Raji (cell line): ENCODE measurements around the gene VENTX.

Experiments used
- POLR2A ChIP-seq: IDR thresholded peaks from 2 replicates; pipeline ENCODE4 v1.6.1; 2011; ENCODE audit warnings: low read depth, low read length, control low read depth; ENCODE audit not compliant: insufficient read depth

The VENTX gene

DNA sequence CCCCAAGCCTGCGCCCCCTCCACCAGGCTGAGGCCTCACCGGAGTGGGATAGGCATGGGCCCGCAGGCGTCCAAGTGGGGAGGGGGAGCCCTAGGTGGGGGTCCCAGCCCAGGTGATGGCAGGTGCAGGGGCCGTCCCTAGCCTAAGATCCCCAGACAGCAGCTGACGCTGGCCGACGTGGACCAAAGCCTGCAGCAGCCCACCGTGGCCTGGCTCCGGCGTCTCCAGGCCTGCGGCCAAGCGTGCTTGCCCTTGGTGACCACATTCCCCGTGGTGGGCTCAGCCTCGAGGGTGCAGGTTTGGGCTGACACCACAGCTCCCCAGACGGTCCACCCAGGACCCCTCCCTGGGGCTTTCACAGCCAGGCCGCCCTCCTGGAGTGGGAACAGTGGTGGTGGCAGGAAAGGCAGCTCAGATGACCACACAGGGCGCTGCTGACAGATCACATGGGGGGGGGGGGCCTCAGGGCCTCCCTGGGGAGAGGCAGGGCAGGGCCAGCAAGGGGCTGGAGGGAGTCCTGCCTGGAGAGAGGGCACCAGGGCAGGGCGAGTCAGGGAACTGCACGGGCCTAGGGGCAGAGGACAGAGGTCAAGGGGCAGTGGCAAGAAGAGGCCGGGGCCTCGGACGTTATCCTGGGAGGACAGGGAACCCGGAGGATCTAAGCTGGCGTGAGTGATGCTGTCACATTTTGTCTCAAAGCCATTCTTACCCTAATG lies 39.8 kb downstream of the VENTX start:
- TF ChIP-seq POLR2A, result no peak

DNA sequence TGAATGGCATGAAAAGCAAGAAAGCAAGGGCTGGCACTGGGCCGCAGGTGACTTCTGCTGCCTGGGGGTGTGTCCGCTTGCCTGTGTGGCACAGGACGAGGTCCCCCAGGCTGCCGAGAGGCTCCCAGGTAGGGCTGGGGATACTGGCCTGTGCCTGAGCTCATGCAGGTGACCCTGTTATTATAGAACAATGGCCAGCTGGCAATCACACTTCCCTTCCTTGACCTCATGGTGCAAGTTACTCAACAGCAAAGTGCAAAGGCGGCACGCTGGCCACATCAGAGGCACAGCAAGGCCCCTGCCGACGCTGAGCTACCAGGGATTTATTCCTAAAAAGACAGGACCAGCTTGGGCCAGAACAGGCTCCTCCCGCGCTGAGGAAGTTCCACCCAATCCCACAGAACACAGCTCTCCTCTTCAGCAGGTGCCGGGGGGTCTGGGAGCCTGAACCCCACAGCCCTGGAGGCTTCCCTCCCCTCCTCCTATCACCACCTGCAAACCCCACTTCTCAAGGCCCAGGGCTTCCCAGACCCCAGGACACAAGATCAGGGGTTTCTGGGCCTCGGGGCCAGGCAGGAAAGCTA lies 40.4 kb downstream of the VENTX start:
- no peak for TF ChIP-seq POLR2A

DNA sequence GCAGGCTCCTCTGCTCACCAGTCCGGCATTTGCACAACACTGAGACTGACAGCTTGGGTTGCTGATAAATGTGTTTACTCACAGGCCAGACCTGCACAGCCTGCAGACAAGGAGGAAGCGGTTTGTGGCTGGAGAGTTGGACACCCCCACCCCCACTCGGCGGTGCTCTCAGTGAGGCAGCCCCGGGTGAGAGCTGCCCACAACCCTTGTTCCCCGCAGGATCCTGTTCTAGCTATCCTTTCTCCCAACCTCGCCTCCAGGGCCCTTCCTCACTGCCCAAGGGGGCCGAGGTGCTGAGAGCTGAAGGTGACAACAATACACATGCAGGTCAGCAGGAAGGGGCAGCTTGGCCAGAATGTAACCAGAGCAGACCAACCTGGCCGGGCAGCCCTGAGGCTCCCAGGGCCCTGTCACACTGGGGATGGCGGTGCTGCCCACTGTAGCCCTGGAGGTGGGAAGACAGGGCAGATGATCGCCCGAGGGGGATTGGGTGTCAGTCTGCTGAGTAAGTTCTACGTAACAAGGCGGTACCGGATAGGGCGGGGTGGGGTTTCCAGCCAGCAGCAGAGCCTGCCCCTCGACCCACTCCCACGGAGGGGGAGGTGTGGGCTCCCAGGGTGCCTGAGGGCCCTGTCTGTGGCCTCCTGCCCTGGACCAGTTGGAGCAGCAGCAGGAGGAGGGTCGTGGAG lies 41.1 kb downstream of the VENTX start:
- TF ChIP-seq POLR2A, result no peak

DNA sequence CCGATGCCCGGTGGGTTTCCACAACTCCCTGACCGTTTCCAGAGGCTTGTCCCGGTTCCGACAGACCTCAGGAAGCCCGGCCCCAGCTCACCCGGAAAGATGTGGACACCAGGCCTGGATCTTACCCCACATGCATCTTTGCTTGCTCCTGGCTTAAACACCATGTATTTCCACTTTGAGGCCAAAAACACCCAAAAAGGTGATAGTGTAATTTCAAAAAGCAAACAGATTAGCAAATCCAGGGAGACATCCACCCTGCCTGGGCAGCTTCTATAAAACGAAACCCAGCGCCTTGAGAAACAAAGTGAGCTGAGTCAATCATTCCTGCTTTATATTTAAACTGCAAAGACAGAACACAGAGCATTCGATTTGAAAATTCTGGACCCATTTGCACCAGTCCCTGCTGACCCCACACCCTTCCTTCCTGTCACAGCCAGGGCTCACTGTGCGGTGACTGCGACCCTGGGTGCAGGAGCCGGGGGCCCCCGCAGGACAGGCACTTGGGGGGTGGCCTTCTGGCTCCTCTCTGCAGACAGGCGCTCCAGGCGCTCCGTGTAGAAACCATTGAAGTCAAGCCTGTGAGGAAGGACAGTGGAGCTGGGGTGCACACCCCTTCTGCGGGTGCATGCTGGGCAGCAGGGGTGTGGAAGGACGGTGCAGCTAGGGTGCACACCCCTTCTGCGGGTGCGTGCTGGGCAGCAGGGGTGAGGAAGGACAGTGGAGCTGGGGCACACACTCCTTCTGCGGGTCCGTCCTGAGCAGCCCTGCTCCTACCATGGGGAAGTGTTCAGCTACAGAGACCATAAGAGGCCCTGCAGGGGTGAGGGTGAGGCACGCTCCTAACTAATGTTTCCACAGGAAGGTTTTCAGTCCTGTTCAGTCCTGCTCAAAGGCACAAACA lies 41.9 kb downstream of the VENTX start:
- no peak for TF ChIP-seq POLR2A

DNA sequence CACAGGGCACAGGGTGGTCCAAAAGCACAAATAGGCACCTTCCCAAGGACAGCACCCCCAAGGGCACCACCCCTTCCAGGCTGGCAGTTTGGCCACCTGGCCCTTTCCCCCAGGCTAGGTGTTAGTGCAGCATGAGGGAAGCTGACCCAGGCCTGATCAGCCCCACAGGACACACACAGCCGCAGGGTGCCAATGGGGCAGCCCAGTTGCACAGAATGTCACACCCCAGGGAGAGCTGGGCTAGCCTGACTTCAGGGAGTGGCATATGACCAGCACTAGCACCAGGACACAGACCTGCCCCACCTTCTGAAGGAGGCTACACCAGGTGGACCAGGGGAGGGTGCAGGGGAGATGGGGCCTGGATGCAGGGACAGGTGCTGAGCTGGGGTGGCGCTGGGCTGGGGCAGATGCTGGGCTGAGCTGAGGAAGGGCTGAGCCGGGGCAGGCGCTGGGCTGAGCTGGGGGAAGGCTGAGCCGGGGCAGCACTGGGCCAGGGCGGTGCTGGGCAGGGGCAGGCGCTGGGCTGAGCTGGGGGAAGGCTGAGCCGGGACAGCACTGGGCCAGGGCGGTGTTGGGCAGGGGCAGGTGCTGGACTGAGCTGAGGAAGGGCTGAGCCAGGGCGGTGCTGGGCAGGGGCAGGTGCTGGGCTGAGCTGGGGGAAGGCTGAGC lies 42.9 kb downstream of the VENTX start:
- no peak for TF ChIP-seq POLR2A

DNA sequence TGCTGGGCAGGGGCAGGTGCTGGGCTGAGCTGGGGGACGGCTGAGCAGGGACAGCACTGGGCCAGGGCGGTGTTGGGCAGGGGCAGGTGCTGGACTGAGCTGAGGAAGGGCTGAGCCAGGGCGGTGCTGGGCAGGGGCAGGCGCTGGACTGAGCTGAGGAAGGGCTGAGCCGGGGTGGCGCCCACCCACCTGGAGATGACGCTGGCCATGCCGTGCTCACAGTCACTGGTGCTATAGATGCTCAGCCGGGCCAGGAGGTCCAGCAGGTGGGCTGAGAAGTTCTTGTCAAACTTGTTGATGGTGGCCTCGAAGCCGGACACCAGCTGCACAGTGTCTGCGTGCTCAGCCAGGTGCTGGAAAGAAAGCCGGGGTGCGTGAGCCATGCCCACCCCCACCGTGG lies 43.4 kb downstream of the VENTX start:
- TF ChIP-seq POLR2A, result no peak

DNA sequence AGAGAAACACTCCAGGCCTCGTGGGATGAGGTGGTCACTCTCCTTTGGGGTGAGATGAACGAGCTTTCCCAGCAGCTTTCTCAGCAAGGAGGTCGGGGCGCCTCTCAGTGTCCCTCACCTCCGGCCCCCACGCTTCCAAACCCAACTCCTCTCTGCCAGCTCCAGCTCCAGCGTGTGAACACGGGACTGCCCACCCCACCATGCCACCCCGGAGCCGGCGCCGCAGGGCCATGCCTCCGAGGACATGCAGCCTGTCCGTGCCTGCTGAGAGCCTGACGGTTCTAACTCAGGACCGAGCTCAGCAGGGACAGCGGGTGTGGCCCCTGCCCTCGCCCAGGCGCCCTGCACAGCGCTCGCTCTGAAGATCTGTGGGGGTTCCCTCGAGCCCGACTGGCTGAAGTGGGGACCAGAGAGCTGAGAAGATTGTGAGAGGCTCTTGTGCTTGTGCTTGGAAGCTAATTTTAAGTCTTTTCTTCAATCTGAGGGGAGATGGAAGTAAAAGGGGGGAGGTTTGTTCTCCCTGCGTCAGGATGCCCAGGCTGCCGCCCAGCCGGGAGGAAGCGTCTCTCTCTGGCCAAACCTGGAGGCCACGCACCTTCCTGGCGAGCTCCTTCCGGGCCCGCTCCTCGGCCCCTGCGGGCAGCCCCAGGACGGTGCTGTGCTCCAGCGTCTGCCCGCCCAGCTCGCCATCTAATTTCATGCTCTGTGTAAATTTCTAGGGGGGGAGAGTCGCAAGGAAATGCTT lies 44.1 kb downstream of the VENTX start:
- TF ChIP-seq POLR2A, result no peak

DNA sequence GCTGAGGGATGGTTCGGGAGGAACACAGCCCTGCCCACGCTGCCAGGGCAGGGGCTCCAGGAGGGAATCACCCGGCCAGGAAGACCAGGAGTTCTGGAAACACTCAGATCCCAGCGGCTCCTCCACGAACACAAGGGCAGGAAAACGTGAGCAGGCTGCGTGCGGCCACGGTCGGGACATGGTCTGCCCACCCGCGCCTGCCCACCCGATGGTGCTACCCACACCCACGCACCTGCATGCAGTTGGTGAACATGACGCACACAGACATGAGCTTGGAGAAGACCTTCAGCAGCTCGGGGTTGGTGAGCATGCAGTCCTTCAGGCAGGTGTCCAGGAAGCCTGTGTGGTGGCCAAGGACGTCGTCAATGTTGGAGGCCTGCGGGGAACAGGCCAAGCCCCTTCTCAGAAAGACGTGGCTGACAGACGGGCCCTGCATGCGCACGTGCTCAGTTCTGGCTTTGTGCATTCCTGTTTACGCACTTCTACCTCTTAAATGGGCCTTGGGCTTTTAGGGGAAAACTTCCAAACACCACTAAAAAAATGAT lies 45.3 kb downstream of the VENTX start:
- TF ChIP-seq POLR2A, result no peak

DNA sequence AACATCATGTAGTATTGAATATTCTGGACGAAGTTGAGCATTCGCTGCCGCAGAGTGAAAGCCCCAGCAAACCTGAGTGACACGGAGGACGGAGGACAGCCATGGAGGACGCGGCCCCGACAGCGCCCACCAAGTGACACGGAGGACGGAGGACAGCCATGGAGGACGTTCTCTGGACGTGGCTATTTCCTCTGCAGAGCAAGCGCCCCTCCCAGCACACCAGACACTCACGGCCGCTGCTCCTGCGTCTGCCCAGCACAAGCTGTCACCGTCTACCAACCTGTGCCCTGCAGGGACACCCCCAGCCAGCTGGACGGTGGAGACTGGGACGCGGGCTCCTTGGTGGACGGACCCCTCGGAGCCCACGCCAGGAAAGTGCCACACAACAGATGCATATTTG lies 46.3 kb downstream of the VENTX start:
- TF ChIP-seq POLR2A, result no peak

DNA sequence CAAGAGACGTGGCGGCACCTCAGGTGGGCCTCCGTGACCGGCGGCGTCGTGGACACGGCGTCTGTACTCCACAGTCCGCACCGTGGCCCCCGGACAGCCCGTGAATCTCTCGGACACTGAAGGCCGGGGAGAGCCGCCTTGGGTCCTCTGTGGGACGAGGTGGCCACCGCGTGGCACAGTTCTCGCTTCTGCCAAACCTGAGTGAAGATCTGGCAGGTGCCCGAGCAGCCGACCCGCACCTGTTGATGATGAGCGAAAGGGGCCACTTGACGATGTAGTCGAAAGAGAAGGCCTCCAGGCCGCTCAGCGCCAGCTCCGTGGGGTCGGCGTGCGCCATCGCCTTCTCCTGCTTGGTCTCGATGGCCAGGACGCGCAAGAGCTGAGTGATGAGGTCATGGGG lies 47.6 kb downstream of the VENTX start:
- no peak for TF ChIP-seq POLR2A

DNA sequence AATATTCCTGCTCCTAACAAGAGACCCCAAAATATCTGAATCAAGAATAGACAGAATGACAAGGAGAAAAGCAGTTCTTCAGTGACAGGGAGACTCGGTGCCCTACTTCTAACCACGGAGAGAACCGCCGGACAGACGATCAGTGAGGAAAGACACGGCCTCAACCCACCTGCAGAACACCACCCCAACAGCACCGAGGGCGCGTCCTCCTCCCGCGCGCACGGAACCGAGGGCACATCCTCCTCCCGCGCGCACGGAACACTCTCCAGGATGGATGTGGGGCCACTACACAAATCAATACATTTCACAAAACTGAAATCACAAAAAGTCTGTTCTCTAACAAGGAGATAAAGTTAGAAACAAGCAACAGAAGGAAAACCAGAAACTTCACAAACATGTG lies 48.7 kb downstream of the VENTX start:
- TF ChIP-seq POLR2A, result no peak

DNA sequence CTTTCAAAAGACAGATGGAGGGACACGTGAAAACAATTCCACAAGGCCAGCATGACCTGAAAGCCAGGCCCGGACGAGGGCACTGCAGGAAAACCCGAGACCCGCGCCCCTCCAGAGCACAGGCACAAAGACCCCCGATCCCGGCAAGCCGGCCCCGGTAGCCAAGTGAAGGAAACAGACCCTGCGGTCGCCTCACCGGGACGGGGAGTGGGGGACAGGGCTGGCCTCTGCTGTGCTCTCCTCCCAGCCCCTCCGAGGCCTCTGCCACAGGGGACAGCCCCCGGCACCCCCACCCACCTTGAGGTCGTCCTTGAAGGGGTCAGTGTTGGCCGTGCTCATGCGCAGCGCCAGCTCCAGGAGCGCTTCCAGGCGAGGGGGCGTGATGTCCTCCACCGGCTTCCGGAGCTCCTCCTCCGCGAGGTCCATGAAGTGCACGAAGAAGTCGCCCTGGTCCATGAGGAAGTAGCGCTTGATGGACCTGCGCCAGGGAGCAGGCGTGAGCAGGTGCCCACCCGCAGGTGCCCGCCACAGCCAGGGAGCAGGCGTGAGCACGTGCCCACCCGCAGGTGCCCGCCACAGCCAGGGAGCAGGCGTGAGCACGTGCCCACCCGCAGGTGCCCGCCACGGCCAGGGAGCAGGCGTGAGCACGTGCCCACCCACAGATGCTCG lies 50.3 kb downstream of the VENTX start:
- no peak for TF ChIP-seq POLR2A

DNA sequence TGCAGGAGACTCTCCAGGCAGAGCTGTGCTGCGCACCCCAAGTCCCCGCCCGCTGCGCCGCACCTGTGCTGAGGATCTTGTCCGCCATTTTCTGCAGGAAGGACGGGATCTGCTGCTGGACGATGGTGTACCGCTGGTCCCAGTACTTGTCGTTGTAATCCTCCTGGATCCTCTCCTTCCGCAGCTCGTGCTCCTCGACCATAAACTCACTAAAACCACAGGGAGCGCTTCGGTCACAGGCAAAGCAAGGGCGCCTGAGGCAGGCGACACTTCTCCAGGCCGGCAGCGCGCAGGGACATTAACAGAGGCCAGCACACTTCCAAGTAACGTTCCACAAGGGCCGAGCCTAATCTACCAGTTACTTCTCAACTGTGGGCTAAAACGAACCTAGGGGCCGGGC lies 52.1 kb downstream of the VENTX start:
- no peak for TF ChIP-seq POLR2A
